Activated naive CD8-positive, alpha-beta T cell treated with anti-CD3 and anti-CD28 coated beads, Interleukin-2, amount 50 U/mL, for 24 hours (primary cell): ENCODE measurements around the gene KRTDAP.
A peak's percentile ranks its signal among the peaks of the same experiment; 100 is the strongest.

ENCODE experiments used
- ATAC-seq: fragments of 150-1000 bp; cut with Tn5 transposase; one replicate; pipeline ENCODE4 v1.10.0; 2021
- DNase-seq: peaks from one replicate; pipeline ENCODE4 v3.0.0; 2021
- H3K27ac Mint-ChIP-seq: one replicate; pipeline ENCODE4 v1.8.0; 2021; ENCODE audit warnings: mild to moderate bottlenecking, mixed read lengths
- H3K27me3 Mint-ChIP-seq: one replicate; pipeline ENCODE4 v1.8.0; 2021; ENCODE audit warnings: mixed read lengths
- H3K36me3 Mint-ChIP-seq: one replicate; pipeline ENCODE4 v1.8.0; 2021; ENCODE audit warnings: low read depth, mixed read lengths
- H3K4me1 Mint-ChIP-seq: one replicate; pipeline ENCODE4 v1.8.0; 2021; ENCODE audit warnings: mixed read lengths
- H3K4me3 Mint-ChIP-seq: one replicate; pipeline ENCODE4 v1.8.0; 2021; ENCODE audit warnings: mild to moderate bottlenecking, moderate library complexity, mixed read lengths
- H3K9me3 Mint-ChIP-seq: one replicate; pipeline ENCODE4 v1.8.0; 2021; ENCODE audit warnings: mixed read lengths

The KRTDAP gene, protein sequence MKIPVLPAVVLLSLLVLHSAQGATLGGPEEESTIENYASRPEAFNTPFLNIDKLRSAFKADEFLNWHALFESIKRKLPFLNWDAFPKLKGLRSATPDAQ

GRCh38 chr19:35490364-35490763 lies at the start of gene KRTDAP:
TSS of gene KRTDAP (minus strand) at chr19:35490464. CDS start at chr19:35490442, 22 bp downstream.
- Mint-ChIP-seq H3K4me1 (peaks cover 6% of the 10 kb centered on the region), H3K36me3 (no peaks in the 10 kb centered on the region), H3K27ac (no peak within 1 kb of the TSS), H3K9me3 (no peaks in the 10 kb centered on the region), H3K27me3 (peaks cover 25% of the 10 kb centered on the region), H3K4me3 (no peak within 1 kb of the TSS)
- DNase-seq (no peak), ATAC-seq (no peak)

GRCh38 chr19:35539850-35540249 lies 49.6 kb upstream of the KRTDAP start:
- Mint-ChIP-seq H3K9me3 (no peaks in the 10 kb centered on the region), H3K36me3 (peaks cover 9% of the 10 kb centered on the region), H3K4me3 (no peak overlapping the region), H3K27me3 (no peaks in the 10 kb centered on the region), H3K27ac (no peak overlapping the region), H3K4me1 (peaks cover 16% of the 10 kb centered on the region)
- ATAC-seq (no peak), DNase-seq (no peak)

GRCh38 chr19:35539314-35539713 lies 49.0 kb upstream of the KRTDAP start:
- no peaks in the 10 kb centered on the region for H3K9me3 Mint-ChIP-seq
- H3K36me3 Mint-ChIP-seq = peaks cover 7% of the 10 kb centered on the region
- no peak for ATAC-seq
- H3K4me3 Mint-ChIP-seq = no peak overlapping the region
- H3K4me1 Mint-ChIP-seq = peaks cover 11% of the 10 kb centered on the region
- no peak for DNase-seq
- H3K27me3 Mint-ChIP-seq = no peaks in the 10 kb centered on the region
- no peak overlapping the region for H3K27ac Mint-ChIP-seq

GRCh38 chr19:35534803-35535480 lies 44.7 kb upstream of the KRTDAP start:
- Mint-ChIP-seq H3K27ac (no peak overlapping the region), H3K4me3 (no peak overlapping the region), H3K9me3 (no peaks in the 10 kb centered on the region), H3K36me3 (no peaks in the 10 kb centered on the region), H3K27me3 (peaks cover 12% of the 10 kb centered on the region), H3K4me1 (peaks cover 13% of the 10 kb centered on the region)
- ATAC-seq (peak; percentile 27), DNase-seq (no peak)

GRCh38 chr19:35533822-35534392 lies 43.6 kb upstream of the KRTDAP start:
- Mint-ChIP-seq H3K27me3 (peaks cover 15% of the 10 kb centered on the region), H3K9me3 (no peaks in the 10 kb centered on the region), H3K27ac (no peak overlapping the region), H3K4me3 (peak overlapping the region; percentile 46), H3K4me1 (peaks cover 13% of the 10 kb centered on the region), H3K36me3 (no peaks in the 10 kb centered on the region)
- DNase-seq (peak; percentile 31), ATAC-seq (peak; percentile 64)

- H3K9me3 Mint-ChIP-seq = no peaks in the 10 kb centered on the region
- H3K27ac Mint-ChIP-seq = no peak within 1 kb of the TSS
- DNase-seq (no peak), ATAC-seq (no peak)
- H3K27me3 Mint-ChIP-seq = peaks cover 21% of the 10 kb centered on the region
- peak within 1 kb of the TSS; percentile 46 for H3K4me3 Mint-ChIP-seq
- peaks cover 13% of the 10 kb centered on the region for H3K4me1 Mint-ChIP-seq
- H3K36me3 Mint-ChIP-seq = no peaks in the 10 kb centered on the region
Observed at GRCh38 chr19:35533201-35533821, 43.0 kb upstream of the KRTDAP start, which contains the start of gene GAPDHS. TSS of gene GAPDHS (plus strand) at chr19:35533456. CDS start at chr19:35533528, 72 bp downstream.

DNA sequence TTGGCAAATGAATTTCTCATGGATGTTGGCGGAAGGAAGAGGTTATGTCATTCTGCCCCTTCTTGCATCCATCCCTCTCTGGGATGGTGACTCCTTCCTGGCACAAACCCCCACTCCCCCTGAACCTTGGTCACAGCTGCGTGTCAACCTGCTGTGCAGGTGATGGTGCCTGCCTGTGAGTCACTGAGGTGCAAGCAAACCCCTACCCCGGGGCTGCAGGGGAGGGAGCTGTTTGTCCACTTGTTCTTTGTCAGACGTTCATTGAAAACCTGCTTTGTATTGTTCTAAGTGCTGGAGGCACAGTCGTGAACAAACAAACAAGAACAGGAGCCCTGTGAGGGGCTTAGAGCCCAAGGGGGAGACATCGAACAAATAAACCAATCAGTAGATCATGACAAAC lies 41.0 kb upstream of the KRTDAP start:
- no peaks in the 10 kb centered on the region for H3K9me3 Mint-ChIP-seq
- no peak for ATAC-seq
- H3K36me3 Mint-ChIP-seq = no peaks in the 10 kb centered on the region
- H3K4me3 Mint-ChIP-seq = no peak overlapping the region
- H3K27ac Mint-ChIP-seq = no peak overlapping the region
- H3K4me1 Mint-ChIP-seq = peaks cover 13% of the 10 kb centered on the region
- H3K27me3 Mint-ChIP-seq = peaks cover 28% of the 10 kb centered on the region
- DNase-seq = no peak

- peaks cover 28% of the 10 kb centered on the region for H3K27me3 Mint-ChIP-seq
- no peak for ATAC-seq
- no peak for DNase-seq
- H3K9me3 Mint-ChIP-seq = no peaks in the 10 kb centered on the region
- peaks cover 13% of the 10 kb centered on the region for H3K4me1 Mint-ChIP-seq
- H3K27ac Mint-ChIP-seq = no peak overlapping the region
- H3K36me3 Mint-ChIP-seq = no peaks in the 10 kb centered on the region
- no peak overlapping the region for H3K4me3 Mint-ChIP-seq
Observed at GRCh38 chr19:35529241-35530218, 39.3 kb upstream of the KRTDAP start.

GRCh38 chr19:35528218-35529038 lies 38.2 kb upstream of the KRTDAP start, which contains the start of gene SBSN:
TSS of gene SBSN (minus strand) at chr19:35528311. CDS start at chr19:35528281, 30 bp downstream.
- no peak within 1 kb of the TSS for H3K4me3 Mint-ChIP-seq
- no peaks in the 10 kb centered on the region for H3K36me3 Mint-ChIP-seq
- peaks cover 25% of the 10 kb centered on the region for H3K27me3 Mint-ChIP-seq
- H3K27ac Mint-ChIP-seq = no peak within 1 kb of the TSS
- no peak for ATAC-seq
- H3K9me3 Mint-ChIP-seq = no peaks in the 10 kb centered on the region
- DNase-seq = no peak
- H3K4me1 Mint-ChIP-seq = peaks cover 5% of the 10 kb centered on the region

DNA sequence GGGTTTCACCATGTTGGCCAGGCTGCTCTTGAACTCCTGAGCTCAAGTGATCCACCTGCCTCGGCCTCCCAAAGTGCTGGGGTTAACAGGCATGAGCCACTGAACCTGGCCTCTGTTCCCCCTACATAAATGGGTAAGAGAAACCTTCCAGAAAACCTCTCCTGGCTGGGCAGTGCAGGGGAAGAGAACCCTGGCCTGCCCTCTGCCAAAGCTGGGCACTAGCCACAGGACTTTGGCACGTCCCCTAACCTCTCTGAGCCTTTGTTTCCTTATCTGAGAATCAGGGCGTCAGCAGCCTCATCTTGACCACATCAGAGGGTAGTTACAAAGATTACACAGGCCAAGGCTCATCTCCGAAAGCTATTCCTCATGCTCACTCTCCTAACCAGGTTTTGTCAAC lies 35.6 kb upstream of the KRTDAP start:
- peaks cover 18% of the 10 kb centered on the region for H3K27me3 Mint-ChIP-seq
- H3K4me1 Mint-ChIP-seq = no peaks in the 10 kb centered on the region
- H3K36me3 Mint-ChIP-seq = no peaks in the 10 kb centered on the region
- ATAC-seq = no peak
- H3K4me3 Mint-ChIP-seq = no peak overlapping the region
- no peak overlapping the region for H3K27ac Mint-ChIP-seq
- no peaks in the 10 kb centered on the region for H3K9me3 Mint-ChIP-seq
- no peak for DNase-seq

DNA sequence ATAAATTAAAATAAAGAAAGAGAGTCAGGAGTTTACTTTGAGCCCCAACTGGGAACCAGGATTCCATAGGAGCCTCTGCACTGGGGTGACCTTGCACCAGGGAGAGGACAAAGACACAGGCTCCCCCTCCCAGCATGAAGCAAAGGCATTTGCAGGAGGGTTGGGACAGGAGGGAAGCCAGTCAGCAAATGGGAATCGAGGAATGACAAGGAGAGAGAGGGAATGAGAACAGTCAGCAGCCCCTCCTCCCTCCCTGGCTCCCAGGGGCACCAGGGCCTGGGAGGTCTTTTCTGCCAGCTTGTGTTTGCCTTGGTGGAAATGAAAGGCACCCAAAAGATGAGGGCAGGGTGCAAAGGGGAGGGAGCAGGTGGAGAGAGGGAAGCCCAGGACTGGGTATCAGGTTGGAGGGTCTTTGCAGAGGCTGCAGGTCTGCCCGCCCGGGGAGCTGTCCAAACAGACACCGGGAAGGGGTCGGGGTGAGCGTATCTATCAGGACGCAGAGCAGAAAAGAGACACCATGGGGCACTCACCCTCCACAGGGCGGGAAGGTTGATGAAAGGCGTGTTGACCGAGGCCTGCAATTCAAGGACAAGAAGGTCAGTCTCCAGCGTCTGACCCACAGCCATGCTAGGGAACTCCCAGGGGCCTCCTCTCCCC lies 34.0 kb upstream of the KRTDAP start:
- no peak overlapping the region for H3K4me3 Mint-ChIP-seq
- ATAC-seq = no peak

GRCh38 chr19:35522745-35523327 lies 32.6 kb upstream of the KRTDAP start:
- Mint-ChIP-seq H3K4me3 (no peak overlapping the region), H3K27ac (no peak overlapping the region), H3K9me3 (no peaks in the 10 kb centered on the region), H3K36me3 (no peaks in the 10 kb centered on the region), H3K4me1 (no peaks in the 10 kb centered on the region), H3K27me3 (peaks cover 10% of the 10 kb centered on the region)
- ATAC-seq (no peak), DNase-seq (no peak)

More for the DNA sequence above, 34.0 kb upstream of the KRTDAP start:
- H3K4me1 Mint-ChIP-seq = no peaks in the 10 kb centered on the region
- no peak for DNase-seq
- no peaks in the 10 kb centered on the region for H3K9me3 Mint-ChIP-seq
- H3K27ac Mint-ChIP-seq = no peak overlapping the region
- no peaks in the 10 kb centered on the region for H3K36me3 Mint-ChIP-seq
- peaks cover 21% of the 10 kb centered on the region for H3K27me3 Mint-ChIP-seq
